ENCODE data around the gene TBPL2.
"Not testable (repeated sequence)": the region's sequence is repeated elsewhere in the genome, so short reads cannot be mapped to it uniquely, and the experiment has no call there.

The TBPL2 gene

GRCh38 chr14:55383541-55384140, 56.8 kb downstream of the TBPL2 start:
- Histone ChIP-seq H3K4me3 (ENCODE audit: low read depth, low read length) (no peak overlapping the region), H3K27ac (ENCODE audit: low read depth, low read length) (no peak overlapping the region), H3K36me3 (ENCODE audit: insufficient read depth, low read length) (peaks cover 12% of the 10 kb centered on the region; the same call in 1 of the 2 replicates), H3K27me3 (ENCODE audit: insufficient read depth, low read length) (no peaks in the 10 kb centered on the region), H3K4me1 (ENCODE audit: control insufficient read depth, insufficient read depth, low read length, unreplicated experiment) (peaks cover 18% of the 10 kb centered on the region), H2AFZ (ENCODE audit: low read length, unreplicated experiment) (no peak overlapping the region), H3K79me2 (ENCODE audit: control insufficient read depth, insufficient read depth, low read length, unreplicated experiment) (no peaks in the 10 kb centered on the region)

- not testable (repeated sequence) for H2AFZ ChIP-seq (ENCODE audit: low read length, unreplicated experiment); H3K27ac ChIP-seq (ENCODE audit: low read depth, low read length); H3K4me3 ChIP-seq (ENCODE audit: low read depth, low read length); H3K79me2 ChIP-seq (ENCODE audit: control insufficient read depth, insufficient read depth, low read length, unreplicated experiment); H3K27me3 ChIP-seq (ENCODE audit: insufficient read depth, low read length)
- Histone ChIP-seq H3K4me1 (ENCODE audit: control insufficient read depth, insufficient read depth, low read length, unreplicated experiment) (peaks cover 12% of the 10 kb centered on the region), H3K36me3 (ENCODE audit: insufficient read depth, low read length) (peaks cover 12% of the 10 kb centered on the region; the same call in 1 of the 2 replicates)
Observed at GRCh38 chr14:55383056-55383466, 57.4 kb downstream of the TBPL2 start.

DNA sequence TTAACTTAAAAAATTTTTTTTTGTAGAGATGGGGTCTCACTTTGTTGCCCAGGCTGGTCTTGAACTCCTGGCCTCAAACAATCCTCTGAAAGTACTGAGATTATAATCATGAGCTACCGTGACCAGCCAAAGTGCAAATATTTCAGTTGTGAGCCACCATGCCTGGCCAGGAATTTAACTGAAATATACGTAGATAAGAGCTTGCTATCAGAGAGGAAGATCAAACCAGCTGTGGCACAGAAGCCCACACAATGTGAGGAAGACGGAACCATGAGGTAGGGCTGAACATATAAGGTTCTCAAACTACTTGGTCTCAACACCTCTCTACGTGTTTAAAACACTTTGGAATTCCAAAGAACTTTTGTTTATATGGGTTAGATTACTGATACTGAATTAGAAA, 57.9 kb downstream of the TBPL2 start:
- Histone ChIP-seq H2AFZ (ENCODE audit: low read length, unreplicated experiment) (no peak overlapping the region), H3K36me3 (ENCODE audit: insufficient read depth, low read length) (peaks cover 12% of the 10 kb centered on the region; the same call in 1 of the 2 replicates), H3K27me3 (ENCODE audit: insufficient read depth, low read length) (no peaks in the 10 kb centered on the region), H3K27ac (ENCODE audit: low read depth, low read length) (no peak overlapping the region), H3K4me3 (ENCODE audit: low read depth, low read length) (no peak overlapping the region), H3K4me1 (ENCODE audit: control insufficient read depth, insufficient read depth, low read length, unreplicated experiment) (peaks cover 11% of the 10 kb centered on the region), H3K79me2 (ENCODE audit: control insufficient read depth, insufficient read depth, low read length, unreplicated experiment) (no peaks in the 10 kb centered on the region)

- H3K27me3 ChIP-seq (ENCODE audit: insufficient read depth, low read length) = no peaks in the 10 kb centered on the region
- peaks cover 12% of the 10 kb centered on the region; the same call in 1 of the 2 replicates for H3K36me3 ChIP-seq (ENCODE audit: insufficient read depth, low read length)
- no peak overlapping the region for H2AFZ ChIP-seq (ENCODE audit: low read length, unreplicated experiment)
- peaks cover 11% of the 10 kb centered on the region for H3K4me1 ChIP-seq (ENCODE audit: control insufficient read depth, insufficient read depth, low read length, unreplicated experiment)
- no peaks in the 10 kb centered on the region for H3K79me2 ChIP-seq (ENCODE audit: control insufficient read depth, insufficient read depth, low read length, unreplicated experiment)
- no peak overlapping the region for H3K27ac ChIP-seq (ENCODE audit: low read depth, low read length)
- H3K4me3 ChIP-seq (ENCODE audit: low read depth, low read length) = no peak overlapping the region
Observed at GRCh38 chr14:55381561-55381960, 58.9 kb downstream of the TBPL2 start.

DNA sequence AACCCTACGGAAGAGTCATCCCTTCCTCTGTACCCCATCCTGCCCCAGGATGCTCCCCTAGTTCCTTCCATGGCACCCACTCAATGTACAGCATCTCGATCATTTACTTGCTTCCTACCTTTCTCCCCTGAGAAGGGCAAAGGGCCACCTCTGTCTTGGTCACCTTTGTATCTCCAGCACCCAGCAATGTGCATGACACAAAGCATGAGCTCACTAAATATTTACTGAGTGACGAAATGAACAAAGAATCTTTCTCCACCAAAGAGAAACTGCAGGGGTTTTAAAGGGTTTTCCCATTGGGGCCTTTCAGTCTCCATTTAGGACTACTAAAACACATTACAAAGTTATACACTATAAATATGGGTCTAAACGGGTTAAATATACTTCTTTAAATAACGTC, 59.4 kb downstream of the TBPL2 start:
- H3K36me3 ChIP-seq (ENCODE audit: insufficient read depth, low read length) = peaks cover 12% of the 10 kb centered on the region; the same call in 1 of the 2 replicates
- H3K79me2 ChIP-seq (ENCODE audit: control insufficient read depth, insufficient read depth, low read length, unreplicated experiment) = no peaks in the 10 kb centered on the region
- no peak overlapping the region for H3K4me3 ChIP-seq (ENCODE audit: low read depth, low read length)
- H3K27ac ChIP-seq (ENCODE audit: low read depth, low read length) = no peak overlapping the region
- no peaks in the 10 kb centered on the region for H3K27me3 ChIP-seq (ENCODE audit: insufficient read depth, low read length)
- H2AFZ ChIP-seq (ENCODE audit: low read length, unreplicated experiment) = no peak overlapping the region
- peaks cover 11% of the 10 kb centered on the region for H3K4me1 ChIP-seq (ENCODE audit: control insufficient read depth, insufficient read depth, low read length, unreplicated experiment)

GRCh38 chr14:55377236-55377635, 63.2 kb downstream of the TBPL2 start:
- Histone ChIP-seq H2AFZ (ENCODE audit: low read length, unreplicated experiment) (no peak overlapping the region), H3K27me3 (ENCODE audit: insufficient read depth, low read length) (no peaks in the 10 kb centered on the region), H3K4me1 (ENCODE audit: control insufficient read depth, insufficient read depth, low read length, unreplicated experiment) (no peaks in the 10 kb centered on the region), H3K27ac (ENCODE audit: low read depth, low read length) (no peak overlapping the region), H3K4me3 (ENCODE audit: low read depth, low read length) (no peak overlapping the region), H3K79me2 (ENCODE audit: control insufficient read depth, insufficient read depth, low read length, unreplicated experiment) (no peaks in the 10 kb centered on the region), H3K36me3 (ENCODE audit: insufficient read depth, low read length) (0 out of 2 replicates have a peak, but pooled peaks cover 12% of the 10 kb centered on the region)

DNA sequence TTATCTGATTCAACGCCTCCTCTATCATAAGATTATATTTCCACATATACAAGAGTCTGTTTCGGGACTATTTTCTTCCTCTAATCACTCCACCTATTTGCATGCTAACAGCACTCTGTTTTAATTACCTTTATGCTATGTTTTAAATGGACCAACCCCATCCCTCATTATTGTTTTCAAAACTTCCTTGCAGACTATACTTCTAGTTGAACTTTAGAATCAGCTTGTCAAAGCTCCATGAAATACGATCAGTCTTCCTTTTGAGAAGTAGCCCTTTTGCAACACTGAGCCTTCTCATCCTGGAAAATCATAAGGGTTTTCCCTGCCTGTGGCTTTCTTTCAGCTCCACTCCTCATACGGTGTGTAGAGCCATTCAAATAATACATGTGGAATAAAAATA, 65.6 kb downstream of the TBPL2 start:
- Histone ChIP-seq H3K27ac (ENCODE audit: low read depth, low read length) (no peak overlapping the region), H3K79me2 (ENCODE audit: control insufficient read depth, insufficient read depth, low read length, unreplicated experiment) (no peaks in the 10 kb centered on the region), H3K4me1 (ENCODE audit: control insufficient read depth, insufficient read depth, low read length, unreplicated experiment) (no peaks in the 10 kb centered on the region), H3K27me3 (ENCODE audit: insufficient read depth, low read length) (no peaks in the 10 kb centered on the region), H2AFZ (ENCODE audit: low read length, unreplicated experiment) (no peak overlapping the region), H3K36me3 (ENCODE audit: insufficient read depth, low read length) (0 out of 2 replicates have a peak, but pooled peaks cover 9% of the 10 kb centered on the region), H3K4me3 (ENCODE audit: low read depth, low read length) (no peak overlapping the region)

GRCh38 chr14:55373784-55374705, 66.4 kb downstream of the TBPL2 start:
- H3K36me3 ChIP-seq (ENCODE audit: insufficient read depth, low read length) = 0 out of 2 replicates have a peak, but pooled peaks cover 9% of the 10 kb centered on the region
- H3K27ac ChIP-seq (ENCODE audit: low read depth, low read length) = no peak overlapping the region
- H3K79me2 ChIP-seq (ENCODE audit: control insufficient read depth, insufficient read depth, low read length, unreplicated experiment) = no peaks in the 10 kb centered on the region
- H3K4me3 ChIP-seq (ENCODE audit: low read depth, low read length) = no peak overlapping the region
- no peak overlapping the region for H2AFZ ChIP-seq (ENCODE audit: low read length, unreplicated experiment)
- H3K27me3 ChIP-seq (ENCODE audit: insufficient read depth, low read length) = no peaks in the 10 kb centered on the region
- no peaks in the 10 kb centered on the region for H3K4me1 ChIP-seq (ENCODE audit: control insufficient read depth, insufficient read depth, low read length, unreplicated experiment)

DNA sequence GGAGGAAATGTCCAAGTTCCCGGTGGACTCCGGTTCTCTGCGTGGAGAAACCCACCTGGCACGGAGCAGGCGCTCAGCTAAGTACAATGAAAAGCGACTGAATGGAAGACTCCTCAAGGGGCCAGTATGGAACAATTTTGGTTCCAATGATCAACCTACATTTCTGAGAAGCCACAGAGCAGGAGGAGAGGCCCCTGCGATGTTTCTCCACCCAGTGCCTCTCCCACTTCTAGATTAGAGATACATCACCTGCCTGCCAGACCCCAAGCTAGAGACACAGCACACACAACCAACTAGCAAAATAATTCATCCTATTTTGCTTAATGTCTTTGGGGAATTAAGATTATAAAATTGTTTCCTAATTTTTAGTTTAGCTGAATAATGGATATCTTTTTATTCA, 67.6 kb downstream of the TBPL2 start:
- H3K4me3 ChIP-seq (ENCODE audit: low read depth, low read length) = no peak overlapping the region
- 0 out of 2 replicates have a peak, but pooled peaks cover 9% of the 10 kb centered on the region for H3K36me3 ChIP-seq (ENCODE audit: insufficient read depth, low read length)
- H3K27me3 ChIP-seq (ENCODE audit: insufficient read depth, low read length) = no peaks in the 10 kb centered on the region
- H3K27ac ChIP-seq (ENCODE audit: low read depth, low read length) = no peak overlapping the region
- H3K4me1 ChIP-seq (ENCODE audit: control insufficient read depth, insufficient read depth, low read length, unreplicated experiment) = no peaks in the 10 kb centered on the region
- H2AFZ ChIP-seq (ENCODE audit: low read length, unreplicated experiment) = no peak overlapping the region
- no peaks in the 10 kb centered on the region for H3K79me2 ChIP-seq (ENCODE audit: control insufficient read depth, insufficient read depth, low read length, unreplicated experiment)

- Histone ChIP-seq H2AFZ (ENCODE audit: low read length, unreplicated experiment) (no peak overlapping the region), H3K36me3 (ENCODE audit: insufficient read depth, low read length) (0 out of 2 replicates have a peak, but pooled peaks cover 9% of the 10 kb centered on the region), H3K4me1 (ENCODE audit: control insufficient read depth, insufficient read depth, low read length, unreplicated experiment) (no peaks in the 10 kb centered on the region), H3K27ac (ENCODE audit: low read depth, low read length) (no peak overlapping the region), H3K4me3 (ENCODE audit: low read depth, low read length) (no peak overlapping the region), H3K79me2 (ENCODE audit: control insufficient read depth, insufficient read depth, low read length, unreplicated experiment) (no peaks in the 10 kb centered on the region), H3K27me3 (ENCODE audit: insufficient read depth, low read length) (no peaks in the 10 kb centered on the region)
Observed at GRCh38 chr14:55372423-55372822, 68.0 kb downstream of the TBPL2 start.
